Activated gamma-delta T cell treated with Interleukin-2 at 50 U/mL for 16 hours (primary cell): Measurements from ENCODE around the gene ADD1.
A peak's percentile ranks its signal among the peaks of the same experiment; 100 is the strongest.
"Not testable (repeated sequence)": the region's sequence is repeated elsewhere in the genome, so short reads cannot be mapped to it uniquely, and the experiment has no call there.

Experiments
- DNase-seq: peaks from one replicate; pipeline ENCODE4 v3.0.0-alpha.2; 2020

Gene ADD1

DNA sequence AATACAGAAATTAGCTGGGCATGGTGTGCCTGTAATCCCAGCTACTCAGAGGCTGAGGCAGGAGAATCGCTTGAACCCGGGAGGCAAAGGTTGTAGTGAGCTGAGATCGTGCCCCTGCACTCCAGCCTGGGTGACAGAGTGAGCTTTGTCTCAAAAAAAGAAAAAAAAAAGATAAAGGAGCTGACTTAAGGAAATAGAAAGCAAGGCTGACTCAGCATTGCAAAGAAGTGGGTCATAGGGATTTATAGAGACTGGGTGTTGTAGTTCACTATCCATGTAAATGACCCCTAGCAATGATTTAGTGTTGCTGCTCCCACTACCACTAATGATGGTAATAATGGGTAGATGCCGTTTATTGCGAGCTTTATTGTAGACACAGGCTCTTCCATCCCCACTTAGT lies 47.6 kb downstream of the ADD1 start:
- no peak for DNase-seq

DNA sequence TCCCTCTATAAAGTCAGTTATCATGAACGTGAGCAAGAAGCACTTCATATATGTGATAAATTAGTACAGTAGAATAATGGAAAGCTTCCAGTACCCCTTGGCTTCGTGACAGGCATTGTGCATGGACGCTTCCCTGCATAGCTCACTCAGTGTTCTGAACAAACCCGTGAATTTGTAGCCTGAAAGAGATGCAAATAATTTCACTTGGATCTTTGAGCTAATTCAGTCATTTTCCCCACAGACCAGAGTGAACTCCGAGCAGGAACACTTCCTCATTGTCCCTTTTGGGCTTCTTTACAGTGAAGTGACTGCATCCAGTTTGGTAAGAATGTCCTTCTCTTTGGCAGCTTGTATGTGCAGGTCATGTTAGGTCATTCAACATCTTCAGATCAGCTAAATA lies 50.1 kb downstream of the ADD1 start:
- DNase-seq: no peak

DNA sequence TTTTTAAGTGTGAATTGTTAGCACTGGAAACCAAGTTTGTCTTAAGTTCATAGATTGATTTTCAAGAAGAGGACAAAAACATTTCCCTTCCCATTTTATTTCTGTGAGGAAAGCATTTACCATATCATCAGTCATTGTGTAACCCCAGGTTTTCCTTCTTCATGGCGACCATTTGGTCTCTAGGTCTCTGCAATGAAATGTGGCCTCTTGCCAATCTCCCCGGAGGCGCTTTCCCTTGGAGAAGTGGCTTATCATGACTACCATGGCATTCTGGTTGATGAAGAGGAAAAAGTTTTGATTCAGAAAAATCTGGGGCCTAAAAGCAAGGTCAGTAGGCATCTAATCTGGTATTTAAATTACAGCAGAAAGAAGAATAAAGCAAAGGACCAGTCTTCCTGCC lies 54.4 kb downstream of the ADD1 start:
- no peak for DNase-seq

DNA sequence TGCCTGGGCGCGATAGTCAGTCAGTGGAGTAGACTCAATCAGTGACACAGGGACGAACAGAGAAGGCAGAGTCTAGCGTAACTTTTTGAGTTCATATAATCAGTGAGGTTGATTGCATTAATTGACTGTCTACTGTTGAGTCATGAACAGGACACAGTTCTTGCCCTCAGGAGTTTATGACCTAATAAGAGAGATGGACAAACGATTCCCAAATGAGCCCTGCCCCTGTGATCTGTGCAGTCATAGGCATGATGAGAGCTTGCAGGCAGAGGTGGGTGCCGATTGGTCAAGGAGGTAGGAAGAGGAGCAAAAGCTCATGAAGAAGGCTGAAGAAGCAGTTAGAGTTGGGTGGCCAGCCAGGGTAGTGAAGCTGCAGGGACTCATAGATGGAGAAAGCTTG lies 57.1 kb downstream of the ADD1 start:
- DNase-seq: no peak

DNA sequence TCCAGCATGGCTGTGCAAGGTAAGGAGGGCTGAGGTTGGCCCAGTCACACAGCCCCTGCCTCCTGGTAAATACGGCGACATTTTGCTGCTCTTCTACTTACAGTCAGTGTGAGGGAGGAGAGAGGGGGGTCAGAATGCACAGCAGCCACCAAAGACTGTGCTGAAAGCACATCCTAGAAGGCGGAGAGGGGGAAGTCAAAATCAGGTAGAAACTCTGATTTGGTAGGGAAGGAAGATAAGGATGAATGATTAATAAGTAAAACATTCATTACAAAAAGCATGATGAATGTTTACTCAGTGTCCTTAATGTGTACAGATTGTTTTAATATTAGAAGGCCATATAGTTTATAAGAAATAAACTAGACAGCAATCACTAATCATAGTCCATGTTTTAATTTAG lies 57.5 kb downstream of the ADD1 start:
- DNase-seq: no peak

DNA sequence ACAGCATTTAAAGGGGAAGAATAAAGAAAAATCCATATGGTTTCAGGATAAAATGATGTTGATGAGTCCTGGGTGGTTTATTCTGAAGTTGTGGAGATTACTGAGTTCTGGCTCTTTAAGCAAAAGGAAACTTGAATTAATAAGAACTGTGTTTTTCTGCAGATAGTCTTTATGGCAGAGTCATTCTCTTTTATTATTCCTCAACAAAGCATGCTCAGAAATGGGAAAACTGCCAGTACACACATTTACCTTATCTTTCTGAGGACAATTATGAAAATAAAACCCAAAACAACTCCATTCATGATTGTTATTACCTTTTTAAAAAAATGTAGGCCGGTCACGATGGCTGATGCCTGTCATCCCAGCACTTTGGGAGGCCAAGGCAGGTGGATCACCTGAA lies 58.5 kb downstream of the ADD1 start:
- no peak for DNase-seq

DNA sequence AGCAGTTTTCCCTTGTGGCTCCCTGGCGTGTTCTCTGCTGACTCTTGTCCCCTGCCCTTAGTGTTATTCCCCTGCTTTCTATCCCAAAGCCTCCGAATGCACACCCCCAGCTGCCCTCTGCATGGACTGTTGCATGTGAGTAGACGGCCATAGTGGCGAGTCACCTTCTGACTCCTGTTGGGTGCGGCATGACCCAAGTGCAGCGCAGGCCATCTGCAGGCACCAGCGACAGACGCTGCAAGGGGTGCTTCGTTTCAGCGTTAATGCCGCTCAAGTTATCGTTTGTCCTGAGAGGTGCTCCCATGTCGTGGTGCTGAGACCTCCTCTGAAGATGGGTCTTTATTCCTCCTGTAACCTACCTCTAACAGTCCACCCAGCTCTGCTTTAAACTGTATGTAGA lies 61.9 kb downstream of the ADD1 start:
- DNase-seq: no peak

DNA sequence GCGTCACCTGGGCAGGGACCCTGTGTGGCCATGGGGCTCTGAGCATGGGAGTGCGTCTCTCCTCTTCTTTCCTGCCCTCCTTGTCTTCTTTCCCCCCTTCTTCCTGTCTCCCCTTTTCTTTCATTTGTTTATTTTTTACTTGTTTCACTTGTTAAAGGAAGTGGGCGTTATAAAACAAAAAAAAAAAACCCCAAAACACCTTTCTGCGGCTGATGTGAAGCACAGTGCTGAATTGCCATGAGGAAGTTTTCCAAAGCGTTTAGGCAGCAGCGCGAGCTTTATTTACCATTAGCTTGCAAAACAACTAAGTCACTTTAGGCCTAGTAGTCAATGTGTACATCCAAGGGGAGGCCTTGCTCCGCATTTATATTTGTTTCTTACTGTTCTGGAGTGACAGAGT lies 62.6 kb downstream of the ADD1 start:
- DNase-seq: no peak

DNA sequence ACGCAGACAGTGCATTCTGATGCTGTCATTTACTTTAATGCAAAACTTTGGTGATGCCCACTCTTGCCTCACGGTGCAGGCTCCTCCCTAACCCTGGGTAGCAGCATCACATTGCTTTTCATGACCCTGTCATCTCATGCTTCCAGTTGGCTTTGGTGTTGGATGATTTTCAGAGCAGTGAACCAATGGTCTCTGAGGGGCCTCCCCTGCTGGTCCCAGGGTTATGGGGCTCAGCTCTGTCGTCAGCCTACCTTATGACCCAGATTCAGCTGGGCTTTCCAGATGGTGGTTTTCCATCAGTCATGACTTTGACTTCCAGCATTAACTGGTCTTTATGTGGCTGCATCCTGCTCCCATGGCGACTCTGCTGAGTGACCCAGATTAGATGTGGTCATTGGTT lies 63.6 kb downstream of the ADD1 start:
- no peak for DNase-seq

DNA sequence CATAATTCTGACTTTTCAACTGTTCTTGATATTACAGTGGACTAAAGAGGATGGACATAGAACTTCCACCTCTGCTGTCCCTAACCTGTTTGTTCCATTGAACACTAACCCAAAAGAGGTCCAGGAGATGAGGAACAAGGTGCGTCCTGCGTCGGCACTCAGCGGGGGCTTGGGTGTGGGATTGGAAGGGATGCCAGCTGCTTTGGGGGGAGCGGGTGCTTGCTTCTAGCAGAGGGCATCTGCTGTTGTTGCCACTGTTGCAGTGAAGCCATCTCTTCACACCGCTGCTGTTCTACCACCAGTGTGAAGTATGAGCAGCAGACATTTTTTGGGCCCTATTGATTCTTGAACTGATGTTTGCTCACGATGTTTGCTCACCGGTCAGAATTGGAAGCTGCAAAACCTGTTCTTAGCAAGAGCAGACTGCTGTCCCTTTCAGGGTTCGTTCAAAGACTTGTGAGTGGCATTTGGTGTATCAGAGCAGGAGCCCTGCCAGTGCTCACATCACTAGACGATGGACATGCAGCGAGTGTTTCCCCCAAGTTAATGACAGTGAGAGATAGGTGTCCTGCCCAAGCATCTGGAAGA lies 64.2 kb downstream of the ADD1 start:
- no peak for DNase-seq

DNA sequence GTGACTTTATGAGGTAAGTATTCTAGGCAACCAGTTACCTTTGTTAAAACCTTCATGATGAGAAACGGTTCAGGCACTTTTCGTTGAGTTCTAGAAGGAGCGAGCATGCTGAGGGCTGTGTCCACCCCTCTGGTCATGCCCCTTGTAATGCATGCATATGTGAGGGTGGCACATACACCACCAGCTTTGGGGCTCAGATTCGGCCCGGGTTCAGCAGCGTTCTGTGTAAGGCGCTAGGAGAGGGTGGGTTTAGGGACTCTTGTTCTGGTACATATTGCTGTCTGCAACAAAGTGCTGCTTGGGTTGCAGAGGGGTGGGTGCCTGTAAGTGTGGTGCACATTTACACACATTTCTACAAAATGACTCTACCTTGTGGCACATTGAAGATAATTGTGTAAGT lies 65.0 kb downstream of the ADD1 start:
- no peak for DNase-seq

DNA sequence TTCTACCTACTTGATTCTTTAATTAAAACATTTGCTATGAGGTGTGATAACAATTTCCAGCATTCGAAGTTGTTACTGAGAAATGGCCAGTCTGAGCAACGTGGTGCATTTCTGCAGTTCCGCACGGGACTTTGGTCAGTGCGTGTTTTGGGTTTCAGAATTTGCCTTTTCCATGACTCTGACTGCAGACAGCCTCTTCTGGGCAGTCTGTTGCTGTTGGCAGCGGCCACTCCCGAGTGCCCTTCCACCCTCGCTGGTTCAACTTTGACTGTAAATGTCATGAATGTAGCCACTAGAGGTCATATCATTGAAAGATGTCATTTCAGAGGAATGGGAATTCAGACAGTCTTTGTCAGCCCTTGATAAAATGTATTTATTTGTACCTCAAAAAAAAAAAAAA lies 65.9 kb downstream of the ADD1 start:
- DNase-seq: no peak

DNA sequence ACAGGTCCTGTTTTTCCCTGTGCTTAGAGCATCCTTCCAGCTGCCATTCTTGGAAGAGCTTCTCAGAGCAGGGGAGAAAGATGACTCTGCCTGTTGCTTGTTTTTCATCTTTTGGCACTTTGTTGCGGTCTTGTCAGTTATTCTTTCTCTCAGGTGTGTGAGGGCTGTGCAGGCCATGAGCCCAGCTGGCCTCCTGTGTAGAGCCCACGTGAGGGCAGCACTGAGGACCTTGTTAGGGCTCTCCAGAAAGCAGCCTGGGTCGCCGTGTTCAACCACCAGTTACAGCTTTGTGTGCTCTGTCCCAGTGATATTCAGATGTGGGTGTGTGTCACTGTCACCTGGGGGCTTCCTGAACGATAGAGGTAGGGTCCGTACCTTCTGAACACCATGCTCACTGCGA lies 66.8 kb downstream of the ADD1 start:
- no peak for DNase-seq

DNA sequence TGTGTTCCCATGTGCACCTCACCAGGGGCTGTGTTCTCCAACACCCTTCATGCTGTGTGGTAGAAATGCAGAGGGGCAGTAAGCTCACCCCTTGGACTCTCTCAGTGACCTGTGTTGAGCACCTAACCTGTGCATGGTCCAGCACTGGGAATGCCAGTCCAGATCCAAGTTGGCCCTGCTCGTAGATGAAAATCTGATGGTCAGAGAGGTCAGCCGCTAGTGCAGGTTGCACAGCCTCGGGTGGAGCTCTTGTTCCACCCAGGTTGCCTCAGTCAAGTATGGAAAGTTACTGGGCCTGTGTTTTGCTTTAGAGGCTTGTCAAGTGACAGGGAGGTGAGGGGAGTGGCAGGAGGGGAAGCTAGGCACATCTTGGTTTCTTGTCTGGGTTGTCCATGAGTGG lies 68.2 kb downstream of the ADD1 start:
- DNase-seq: no peak

DNA sequence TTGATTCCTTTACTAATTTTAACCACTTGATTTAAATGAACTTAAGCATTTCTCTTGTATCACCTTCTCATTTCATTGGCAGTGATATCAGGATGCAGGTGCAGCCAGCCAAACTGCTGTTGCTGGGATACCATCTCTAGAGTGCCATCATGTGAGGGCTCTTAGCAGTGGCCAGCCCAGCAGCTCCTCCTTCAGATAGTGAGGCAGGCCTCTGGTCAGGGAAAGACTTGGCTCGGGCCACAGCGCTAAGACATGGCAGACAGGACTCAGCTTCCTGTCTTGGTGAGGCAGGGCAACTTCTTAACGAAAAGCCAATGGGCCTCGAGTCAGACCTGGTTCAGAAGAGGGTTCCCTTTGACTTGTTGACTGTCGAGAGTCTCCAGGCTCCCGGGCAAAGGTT lies 69.5 kb downstream of the ADD1 start:
- no peak for DNase-seq

DNA sequence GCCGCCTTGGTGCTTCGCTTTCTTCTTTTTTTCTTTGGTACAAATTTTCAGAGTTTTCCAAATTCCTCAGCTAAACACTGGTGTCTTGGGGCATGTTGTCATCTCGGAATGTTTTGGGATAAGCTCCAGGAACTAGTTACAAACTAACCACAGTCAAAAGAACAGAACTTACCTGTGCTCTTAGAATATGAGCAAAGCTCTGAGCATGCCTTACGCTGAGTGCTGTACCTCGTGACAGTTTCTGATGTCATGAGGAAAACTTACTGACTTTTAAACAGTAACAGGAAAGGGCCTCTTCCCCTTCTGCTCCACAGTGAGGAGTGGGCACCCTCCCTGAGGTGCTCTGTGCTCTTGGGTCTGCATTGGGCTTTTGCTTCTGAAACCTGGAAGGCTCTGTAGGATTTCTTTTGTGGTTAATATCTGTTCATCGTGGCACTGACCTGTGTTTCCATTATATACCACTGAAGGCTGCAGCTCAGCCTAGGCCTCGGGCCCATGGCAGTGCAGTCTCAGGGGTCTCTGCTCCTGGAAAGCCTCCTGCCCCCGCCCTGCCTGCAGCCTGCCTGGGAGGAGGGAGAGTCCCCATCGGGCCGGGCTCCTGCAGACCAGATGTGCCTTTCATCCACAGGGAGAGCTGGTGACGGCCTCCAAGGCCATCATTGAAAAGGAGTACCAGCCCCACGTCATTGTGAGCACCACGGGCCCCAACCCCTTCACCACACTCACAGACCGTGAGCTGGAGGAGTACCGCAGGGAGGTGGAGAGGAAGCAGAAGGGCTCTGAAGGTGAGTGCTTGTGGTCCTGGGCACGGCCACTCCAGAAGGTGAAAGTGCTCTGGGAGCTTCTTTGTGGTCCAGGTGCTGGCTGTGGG lies 70.8 kb downstream of the ADD1 start:
- no peak for DNase-seq

DNA sequence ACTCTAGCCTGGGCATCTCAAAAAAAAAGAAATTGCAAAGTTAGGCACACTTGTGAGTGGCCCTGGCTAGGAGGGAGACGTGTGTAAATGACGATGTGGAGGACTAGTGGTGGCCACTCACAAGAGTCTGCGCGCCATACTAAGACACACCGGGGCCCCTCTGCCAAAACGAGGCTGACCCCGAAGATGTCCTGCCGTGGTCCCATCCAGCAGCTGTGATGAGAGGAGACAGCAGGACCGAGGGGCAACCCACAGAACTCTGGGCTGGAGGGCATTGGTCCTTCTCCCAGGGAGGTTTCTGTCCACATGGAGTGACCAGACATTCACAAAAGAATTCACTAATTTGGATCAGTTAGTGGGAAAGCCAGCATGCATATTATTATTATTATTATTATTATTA lies 72.1 kb downstream of the ADD1 start:
- DNase-seq: no peak

DNA sequence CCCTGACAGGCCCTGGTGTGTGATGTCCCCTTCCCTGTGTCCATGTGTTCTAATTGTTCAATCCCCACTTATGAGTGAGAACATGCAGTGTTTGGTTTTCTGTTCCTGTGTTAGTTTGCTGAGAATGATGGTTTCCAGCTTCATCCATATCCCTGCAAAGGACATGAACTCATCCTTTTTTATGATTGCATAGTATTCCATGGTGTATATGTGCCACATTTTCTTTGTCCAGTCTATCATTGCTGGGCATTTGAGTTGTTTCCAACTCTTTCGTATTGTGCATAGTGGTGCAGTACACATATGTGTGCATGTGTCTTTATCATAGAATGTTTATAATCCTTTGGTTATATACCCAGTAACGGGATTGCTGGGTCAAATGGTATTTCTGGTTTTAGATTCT lies 73.1 kb downstream of the ADD1 start:
- DNase-seq: not testable (repeated sequence)

DNA sequence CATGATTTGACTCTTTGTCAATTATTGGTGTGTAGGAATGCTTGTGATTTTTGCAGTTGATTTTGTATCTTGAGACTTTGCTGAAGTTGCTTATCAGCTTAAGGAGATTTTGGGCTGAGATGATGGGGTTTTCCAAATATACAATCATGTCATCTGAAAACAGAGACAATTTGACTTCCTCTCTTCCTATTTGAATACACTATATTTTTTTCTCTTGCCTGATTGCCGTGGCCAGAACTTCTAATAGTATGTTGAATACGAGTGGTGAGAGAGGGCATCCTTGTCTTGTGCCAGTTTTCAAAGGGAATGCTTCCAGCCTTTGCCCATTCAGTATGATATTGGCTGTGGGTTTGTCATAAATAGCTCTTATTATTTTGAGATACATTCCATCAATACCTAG lies 74.7 kb downstream of the ADD1 start:
- not testable (repeated sequence) for DNase-seq

DNA sequence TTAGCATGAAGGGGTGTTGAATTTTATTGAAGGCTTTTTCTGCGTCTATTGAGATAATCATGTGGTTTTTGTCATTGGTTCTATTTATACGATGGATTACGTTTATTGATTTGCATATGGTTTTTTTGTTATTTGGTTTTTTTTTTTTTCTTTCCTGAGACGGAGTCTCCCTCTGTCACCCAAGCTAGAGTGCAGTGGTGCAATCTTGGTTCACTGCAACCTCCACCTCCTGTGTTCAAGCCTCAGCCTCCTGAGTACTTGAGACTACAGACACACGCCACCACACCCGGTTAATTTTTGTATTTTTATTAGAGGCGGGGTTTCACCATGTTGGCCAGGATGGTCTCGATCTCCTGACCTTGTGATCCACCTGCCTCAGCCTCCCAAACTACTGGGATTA lies 75.1 kb downstream of the ADD1 start:
- not testable (repeated sequence) for DNase-seq

DNA sequence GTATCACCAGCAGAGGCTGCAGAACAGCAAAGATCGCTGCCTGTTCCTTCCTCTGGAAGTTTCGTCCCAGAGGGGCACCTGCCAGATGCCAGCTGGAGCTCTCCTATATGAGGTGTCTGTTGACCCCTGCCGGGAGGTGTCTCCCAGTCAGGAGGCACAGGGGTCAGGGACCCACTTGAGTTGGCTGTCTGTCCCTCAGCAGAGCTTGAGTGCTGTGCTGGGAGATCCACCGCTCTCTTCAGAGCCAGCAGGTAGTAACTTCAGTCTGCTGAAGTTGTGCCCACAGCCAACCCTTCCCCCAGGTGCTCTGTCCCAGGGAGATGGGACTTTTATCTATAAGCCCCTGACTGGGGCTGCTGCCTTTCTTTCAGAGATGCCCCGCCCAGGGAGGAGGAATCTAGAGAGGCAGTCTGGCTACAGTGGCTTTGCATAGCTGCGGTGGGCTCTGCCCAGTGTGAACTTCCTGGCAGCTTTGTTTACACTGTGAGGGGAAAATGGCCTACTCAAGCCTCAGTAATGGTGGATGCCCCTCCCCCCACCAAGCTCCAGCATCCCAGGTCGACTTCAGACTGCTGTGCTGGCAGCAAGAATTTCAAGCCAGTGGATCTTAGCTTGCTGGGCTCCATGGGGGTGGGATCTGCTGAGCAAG lies 78.9 kb downstream of the ADD1 start:
- peak; percentile 62 for DNase-seq

DNA sequence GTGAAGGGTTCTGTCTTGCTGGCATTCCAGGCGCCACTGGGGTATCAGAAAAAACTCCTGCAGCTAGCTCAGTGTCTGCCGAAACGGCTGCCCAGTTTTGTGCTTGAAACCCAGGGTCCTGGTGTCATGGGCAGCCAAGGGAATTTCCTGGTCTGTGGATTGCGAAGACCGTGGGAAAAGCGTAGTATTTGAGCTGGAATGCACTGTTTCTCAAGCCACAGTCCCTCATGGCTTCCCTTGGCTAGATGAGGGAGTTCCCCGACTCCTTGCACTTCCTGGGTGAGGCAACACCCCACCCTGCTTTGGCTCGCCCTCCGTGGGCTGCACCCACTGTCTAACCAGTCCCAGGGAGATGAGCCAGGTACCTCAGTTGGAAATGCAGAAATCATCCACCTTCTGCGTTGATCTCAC lies 79.5 kb downstream of the ADD1 start:
- no peak for DNase-seq

DNA sequence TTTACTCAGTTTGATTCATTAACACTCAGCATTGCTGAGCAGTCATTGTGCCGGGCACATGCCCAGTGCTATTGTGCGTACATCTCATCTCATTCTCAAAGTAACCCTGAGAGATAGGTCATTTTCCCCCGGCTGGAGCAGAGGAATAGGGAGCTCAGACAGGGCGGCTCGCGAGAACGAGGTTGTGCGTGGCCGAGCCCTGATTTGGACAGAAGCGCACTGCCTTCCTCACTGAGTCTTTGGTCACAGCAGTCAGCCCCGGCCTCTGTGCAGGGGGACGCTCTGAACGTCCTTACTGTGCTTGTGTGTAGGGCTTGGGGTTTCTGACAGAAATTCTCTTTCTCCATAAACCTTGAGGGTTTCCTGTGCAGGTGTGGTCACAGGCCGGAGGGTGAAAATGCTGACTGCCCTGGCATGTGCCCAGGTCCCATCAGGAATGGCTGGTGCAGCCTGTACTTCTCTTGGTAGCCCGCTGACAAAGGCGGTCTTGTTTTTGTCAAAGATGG lies 80.1 kb downstream of the ADD1 start:
- no peak for DNase-seq

DNA sequence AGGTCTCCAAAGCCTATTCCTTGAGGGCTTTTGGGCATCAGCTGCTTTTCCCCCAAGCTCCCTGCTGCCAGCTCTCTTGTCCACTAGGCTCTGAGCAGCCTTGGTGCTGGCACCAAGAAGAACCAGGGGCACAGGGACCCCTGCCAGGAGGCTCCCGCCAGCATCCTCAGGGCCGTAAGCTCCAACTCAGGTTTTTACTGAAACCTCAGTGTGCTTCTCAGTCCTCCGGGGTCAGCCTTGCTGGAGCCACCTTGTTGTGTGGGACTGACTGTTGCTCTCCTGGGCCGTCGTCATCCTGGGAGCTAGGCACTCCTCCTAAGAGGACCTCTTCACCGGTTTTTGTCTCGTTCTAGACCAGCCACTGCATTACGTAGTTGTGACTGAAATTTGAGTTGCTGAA lies 80.6 kb downstream of the ADD1 start:
- no peak for DNase-seq
